ENCODE results near the gene PAPOLG.

DNA sequence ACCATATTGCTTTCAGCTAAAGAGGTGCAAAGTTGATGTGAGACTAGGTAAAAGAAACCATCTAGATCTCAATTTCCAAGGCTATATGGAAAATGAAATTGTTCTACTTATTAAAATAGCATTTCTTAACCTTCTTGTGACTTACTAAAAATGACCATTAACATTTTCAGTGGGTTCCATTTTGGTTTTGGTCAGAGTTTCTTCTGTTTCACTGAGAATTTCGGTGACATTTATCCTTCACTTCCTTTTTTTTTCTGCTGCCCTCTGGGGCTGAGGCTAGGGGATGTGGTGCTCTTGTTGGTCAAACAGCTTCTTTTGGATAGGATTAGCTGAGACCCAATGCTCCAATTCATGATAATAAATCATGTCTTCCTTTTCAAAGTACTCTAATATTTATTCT, 81.1 kb downstream of the PAPOLG start:
- no peak for TF ChIP-seq POLR2A (IDR thresholded peaks at IDR 0.05)
- TF ChIP-seq, protein P1, sequence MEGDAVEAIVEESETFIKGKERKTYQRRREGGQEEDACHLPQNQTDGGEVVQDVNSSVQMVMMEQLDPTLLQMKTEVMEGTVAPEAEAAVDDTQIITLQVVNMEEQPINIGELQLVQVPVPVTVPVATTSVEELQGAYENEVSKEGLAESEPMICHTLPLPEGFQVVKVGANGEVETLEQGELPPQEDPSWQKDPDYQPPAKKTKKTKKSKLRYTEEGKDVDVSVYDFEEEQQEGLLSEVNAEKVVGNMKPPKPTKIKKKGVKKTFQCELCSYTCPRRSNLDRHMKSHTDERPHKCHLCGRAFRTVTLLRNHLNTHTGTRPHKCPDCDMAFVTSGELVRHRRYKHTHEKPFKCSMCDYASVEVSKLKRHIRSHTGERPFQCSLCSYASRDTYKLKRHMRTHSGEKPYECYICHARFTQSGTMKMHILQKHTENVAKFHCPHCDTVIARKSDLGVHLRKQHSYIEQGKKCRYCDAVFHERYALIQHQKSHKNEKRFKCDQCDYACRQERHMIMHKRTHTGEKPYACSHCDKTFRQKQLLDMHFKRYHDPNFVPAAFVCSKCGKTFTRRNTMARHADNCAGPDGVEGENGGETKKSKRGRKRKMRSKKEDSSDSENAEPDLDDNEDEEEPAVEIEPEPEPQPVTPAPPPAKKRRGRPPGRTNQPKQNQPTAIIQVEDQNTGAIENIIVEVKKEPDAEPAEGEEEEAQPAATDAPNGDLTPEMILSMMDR (IDR thresholded peaks at IDR 0.05) = no peak
